GM19035 (cell line): ENCODE results near the gene RBP3.

Experiments
- ATAC-seq: cut with Tn5 transposase; IDR thresholded peaks from one replicate; pipeline ENCODE4 v1.9.1; 2021; ENCODE audit not compliant: unreplicated experiment

Gene RBP3

GRCh38 chr10:47348138-47348651, at the start of gene RBP3:
Gene RBP3, plus strand, starts transcription at chr10:47348363. Its CDS starts 122 bp downstream, at chr10:47348485.
- no peak for ATAC-seq

- ATAC-seq, result no peak
Observed at GRCh38 chr10:47298715-47299114, 49.4 kb upstream of the RBP3 start.

DNA sequence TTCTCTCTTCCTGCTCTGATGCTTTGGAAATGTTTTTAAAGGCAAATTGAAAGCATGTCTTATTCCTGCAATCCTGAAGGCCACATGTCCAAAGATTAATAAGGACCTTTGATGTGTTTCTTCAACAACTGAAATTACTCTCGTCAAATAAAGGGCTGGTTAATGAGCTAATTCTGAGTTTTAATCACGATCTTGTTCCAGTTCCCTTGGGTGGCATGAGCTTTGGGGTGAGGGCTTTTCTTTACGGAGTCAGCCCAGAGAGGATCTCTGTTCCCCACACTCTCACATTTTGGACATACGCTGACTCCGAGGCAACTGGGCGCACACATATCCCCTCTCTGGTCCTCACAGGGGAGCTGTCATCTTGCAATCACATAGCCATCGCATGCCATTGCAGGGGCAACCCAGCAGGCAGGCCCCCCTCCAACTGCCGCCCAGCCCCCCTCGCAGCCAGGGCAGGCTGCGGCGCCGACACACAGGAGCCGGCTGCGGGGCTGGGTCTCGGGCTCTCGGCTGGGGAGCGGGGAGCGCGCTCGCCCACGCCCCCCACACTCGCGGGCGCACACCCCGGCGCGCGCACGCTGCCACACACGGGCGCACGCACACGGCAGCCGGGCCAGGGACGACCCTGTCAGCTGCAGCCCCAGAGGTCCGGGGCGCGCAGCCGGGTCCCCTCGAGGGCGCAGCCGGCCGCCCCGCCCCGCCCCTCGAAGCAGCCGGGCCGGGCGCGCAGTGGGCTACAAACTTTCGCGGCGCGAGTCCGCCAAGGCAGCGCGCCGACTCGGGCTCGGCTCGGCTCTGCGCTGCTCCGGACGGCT, 48.3 kb upstream of the RBP3 start, which contains the start of gene GDF10:
GDF10 (plus strand) TSS at position 587 of the 818 bp plus-strand sequence. CDS start 455 bp downstream, outside the sequence.
- no peak for ATAC-seq

GRCh38 chr10:47300429-47300931, 47.7 kb upstream of the RBP3 start:
- no peak for ATAC-seq

- no peak for ATAC-seq
Observed at GRCh38 chr10:47301833-47302232, 46.3 kb upstream of the RBP3 start.

GRCh38 chr10:47303105-47303504, 45.1 kb upstream of the RBP3 start:
- ATAC-seq, result no peak

- no peak for ATAC-seq
Observed at GRCh38 chr10:47303866-47304265, 44.3 kb upstream of the RBP3 start.

DNA sequence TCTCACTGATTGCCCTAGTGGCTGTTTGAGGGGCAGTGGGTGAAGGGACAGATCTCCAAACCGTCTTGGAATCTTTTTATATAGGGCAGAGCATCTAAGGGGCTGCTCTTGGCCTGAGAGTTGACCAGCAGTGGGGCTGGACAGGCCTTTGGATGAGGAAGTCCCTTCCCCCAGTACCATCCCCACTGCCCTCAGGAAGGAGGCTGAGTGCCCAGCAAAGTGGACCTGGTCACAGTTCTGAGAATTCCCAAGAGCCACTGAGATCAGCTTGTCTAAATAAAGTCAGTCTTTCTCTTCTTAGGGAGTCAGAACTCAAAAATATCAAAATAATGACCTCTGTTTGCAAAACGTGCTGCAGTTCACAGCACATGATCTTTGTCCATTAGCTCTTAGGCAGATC, 42.6 kb upstream of the RBP3 start:
- no peak for ATAC-seq

DNA sequence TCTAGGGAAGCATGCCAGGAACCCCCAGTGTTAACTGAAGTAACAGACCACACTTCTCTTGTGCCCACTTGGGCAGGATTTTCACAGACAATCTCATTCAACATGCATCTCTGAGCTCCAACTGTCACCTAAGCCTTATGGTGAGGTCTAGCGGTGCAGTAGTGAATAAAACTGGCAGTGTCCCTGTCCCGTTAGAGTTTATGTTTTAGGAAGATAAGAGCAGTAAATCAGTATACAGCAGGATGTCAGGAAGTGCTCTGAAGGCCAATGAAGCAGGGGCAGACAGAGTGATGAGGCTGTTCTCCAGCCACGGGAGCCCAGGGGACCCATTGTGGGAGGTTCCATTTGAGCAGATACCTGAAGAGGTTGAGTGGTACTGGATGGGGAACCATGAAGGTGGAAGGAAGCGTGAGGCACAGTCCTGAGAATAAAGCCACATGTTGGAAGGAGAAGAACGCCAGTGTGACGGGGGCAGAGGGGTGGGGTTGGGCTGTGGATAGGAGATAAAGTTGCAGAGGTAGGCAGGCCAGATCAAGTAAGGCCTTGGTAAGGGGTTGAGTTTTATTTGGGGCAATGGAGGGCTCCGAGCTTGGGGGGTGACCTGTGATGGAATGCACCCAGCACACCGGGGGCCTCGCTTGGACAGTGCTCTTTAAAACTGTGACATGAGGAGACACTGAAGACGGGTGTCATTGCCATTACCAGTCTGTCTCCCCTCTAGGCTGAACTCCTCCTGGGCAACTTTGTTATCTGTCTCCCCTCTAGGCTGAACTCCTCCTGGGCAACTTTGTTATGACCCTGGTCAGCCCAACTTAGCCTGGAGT, 41.6 kb upstream of the RBP3 start:
- ATAC-seq, result no peak

- no peak for ATAC-seq
Observed at GRCh38 chr10:47307381-47307780, 40.8 kb upstream of the RBP3 start.

DNA sequence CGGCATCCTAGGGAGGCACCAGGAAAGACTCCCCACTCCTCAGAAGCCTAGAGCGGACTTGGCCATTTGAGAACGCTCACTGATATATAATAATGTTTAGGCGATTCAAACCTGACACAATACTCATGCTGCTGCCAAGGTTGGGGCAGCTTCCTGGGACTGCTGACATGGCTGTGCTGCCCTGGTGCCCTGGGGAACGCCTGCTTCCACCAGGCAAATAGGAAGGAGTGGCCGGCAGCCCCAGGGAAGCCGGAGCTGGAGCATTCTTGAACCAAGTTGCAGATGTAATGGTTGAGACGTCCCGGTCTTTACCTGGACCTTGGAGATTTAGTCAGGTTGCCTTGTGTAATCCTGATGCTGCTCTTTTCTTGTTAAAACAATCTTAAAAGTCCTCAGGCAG, 39.4 kb upstream of the RBP3 start:
- ATAC-seq, result no peak

GRCh38 chr10:47309408-47310089, 38.6 kb upstream of the RBP3 start:
- no peak for ATAC-seq

GRCh38 chr10:47310090-47310505, 38.1 kb upstream of the RBP3 start:
- no peak for ATAC-seq

- ATAC-seq, result no peak
Observed at GRCh38 chr10:47311193-47311931, 36.8 kb upstream of the RBP3 start.

DNA sequence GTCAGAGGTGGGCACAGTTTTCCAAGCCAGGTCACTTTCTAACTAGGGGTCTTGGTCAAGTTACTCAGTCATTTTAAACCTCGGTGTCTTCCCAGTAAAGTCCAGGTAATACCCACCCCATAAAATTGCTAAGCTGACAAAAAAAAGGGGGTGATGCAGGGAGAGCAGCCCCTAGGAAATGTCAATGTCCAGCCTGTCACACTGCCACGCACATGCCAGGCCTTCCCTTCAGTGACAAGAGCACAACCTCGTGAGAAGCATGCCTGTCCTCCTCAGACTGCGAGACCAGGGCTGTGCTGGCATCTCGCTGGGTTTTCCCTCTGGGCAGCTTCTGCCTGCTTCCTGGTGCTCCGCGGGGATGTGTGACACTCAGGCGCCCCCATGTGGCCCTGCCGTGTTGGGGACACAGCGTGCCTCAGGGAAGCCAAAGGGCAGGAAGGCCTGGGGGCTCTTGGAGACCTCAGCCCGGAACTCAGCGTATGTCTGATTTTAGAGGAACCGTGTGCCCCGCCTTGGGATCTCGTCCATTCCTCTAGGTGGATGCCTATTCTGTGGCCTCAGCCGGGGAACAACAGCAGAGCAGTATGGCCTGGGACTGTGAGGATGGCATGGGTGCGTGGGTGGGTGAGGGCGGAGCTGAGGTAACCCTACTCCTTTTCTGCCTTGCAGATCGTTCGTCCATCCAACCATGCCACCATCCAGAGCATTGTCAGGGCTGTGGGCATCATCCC, 36.1 kb upstream of the RBP3 start:
- ATAC-seq, result peak; percentile 84

- no peak for ATAC-seq
Observed at GRCh38 chr10:47312663-47312995, 35.5 kb upstream of the RBP3 start.

GRCh38 chr10:47314416-47314970, 33.7 kb upstream of the RBP3 start:
- no peak for ATAC-seq

DNA sequence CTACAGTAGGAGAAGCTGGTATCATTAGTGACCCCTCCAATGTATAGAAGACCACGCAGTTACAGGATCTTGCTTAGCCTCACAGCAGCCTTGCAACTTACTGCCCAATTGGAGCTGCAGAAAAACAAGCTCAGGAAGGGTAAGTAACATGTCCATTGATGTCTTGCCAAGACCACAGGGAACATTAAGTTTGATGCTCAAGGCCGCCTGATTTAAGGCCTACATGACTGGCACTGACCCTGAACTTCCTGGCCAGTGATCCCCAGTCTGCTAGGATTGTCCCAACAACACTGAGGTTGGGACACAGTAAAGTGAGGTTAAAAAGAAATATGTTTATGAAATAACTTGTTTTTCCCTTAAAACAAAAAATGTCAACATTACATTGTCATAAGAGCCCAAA, 32.7 kb upstream of the RBP3 start:
- ATAC-seq, result no peak

DNA sequence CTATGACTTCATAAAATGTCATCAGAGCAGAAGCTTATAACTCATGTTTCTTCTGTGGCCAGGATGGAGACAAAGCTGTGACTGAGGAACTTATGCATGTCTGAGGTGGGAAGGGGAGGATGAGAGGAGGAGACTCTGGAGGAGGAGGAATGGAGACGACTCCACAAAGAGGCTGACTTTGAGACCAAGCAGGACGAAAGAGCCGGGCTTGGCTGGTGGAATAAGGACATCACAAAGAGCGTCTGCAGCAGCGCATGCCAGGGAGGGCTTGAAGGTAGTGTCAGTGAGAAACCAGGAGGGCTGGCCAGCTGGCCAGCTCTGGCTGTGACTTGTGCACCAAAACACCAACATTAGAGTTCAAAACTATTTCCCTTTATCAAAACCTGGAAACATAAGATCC, 32.0 kb upstream of the RBP3 start:
- no peak for ATAC-seq
